Measurements from ENCODE around the gene BTNL9. TPM values are rescaled to one million over a fixed set of nuclear protein-coding genes. Genes with fewer than 3 reads are reported as not detected.
"Not testable (repeated sequence)": the region's sequence is repeated elsewhere in the genome, so short reads cannot be mapped to it uniquely, and the experiment has no call there.

Gene BTNL9
- total RNA-seq, 2 experiments from 2014 or later, result not detected

GRCh38 chr5:181097383-181097753, 57.3 kb downstream of the BTNL9 start:
- CTCF ChIA-PET, POLR2A ChIA-PET: not testable (repeated sequence)

GRCh38 chr5:181097759-181098491, 57.9 kb downstream of the BTNL9 start:
- POLR2A ChIA-PET, CTCF ChIA-PET: not testable (repeated sequence)

- POLR2A ChIA-PET, result no interaction called here
- CTCF ChIA-PET, result no interaction called here
Measured at GRCh38 chr5:181098762-181099601, 58.9 kb downstream of the BTNL9 start.

GRCh38 chr5:181099602-181100086, 59.6 kb downstream of the BTNL9 start:
- ChIA-PET POLR2A (no interaction called here), CTCF (no interaction called here)

- ChIA-PET CTCF (no interaction called here), POLR2A (no interaction called here)
Measured at GRCh38 chr5:181100121-181100875, 60.2 kb downstream of the BTNL9 start.

- CTCF ChIA-PET, POLR2A ChIA-PET: not testable (repeated sequence)
Measured at GRCh38 chr5:181101030-181101641, 61.1 kb downstream of the BTNL9 start.

- CTCF ChIA-PET, POLR2A ChIA-PET: not testable (repeated sequence)
Measured at GRCh38 chr5:181101930-181102674, 62.0 kb downstream of the BTNL9 start.

- CTCF ChIA-PET, result interaction anchor here (0.6 kb wide), 1 partner anchor 50 kb away, joined by 3 read pairs; no protein-coding TSS in a partner anchor
- POLR2A ChIA-PET, result not testable (repeated sequence)
Measured at GRCh38 chr5:181104259-181104568, 64.1 kb downstream of the BTNL9 start.

GRCh38 chr5:181104606-181105390, 64.7 kb downstream of the BTNL9 start:
- POLR2A ChIA-PET, result not testable (repeated sequence)
- CTCF ChIA-PET, result interaction anchor here (0.6 to 0.7 kb wide), 2 partner anchors 23 to 51 kb away, joined by 3 to 4 read pairs; no protein-coding TSS in a partner anchor

GRCh38 chr5:181105391-181106025, 65.4 kb downstream of the BTNL9 start:
- CTCF ChIA-PET, result interaction anchor here (0.7 kb wide), 1 partner anchor 22 kb away, joined by 4 read pairs; no protein-coding TSS in a partner anchor
- POLR2A ChIA-PET, result no interaction called here

- ChIA-PET POLR2A (no interaction called here), CTCF (no interaction called here)
Measured at GRCh38 chr5:181107699-181108098, 67.6 kb downstream of the BTNL9 start.

- ChIA-PET CTCF (no interaction called here), POLR2A (no interaction called here)
Measured at GRCh38 chr5:181108578-181109165, 68.6 kb downstream of the BTNL9 start.

- ChIA-PET POLR2A (no interaction called here), CTCF (no interaction called here)
Measured at GRCh38 chr5:181109489-181110013, 69.5 kb downstream of the BTNL9 start.

GRCh38 chr5:181111010-181111409, 70.9 kb downstream of the BTNL9 start:
- ChIA-PET CTCF (no interaction called here), POLR2A (no interaction called here)

Data from activated CD8-positive, alpha-beta memory T cell treated with anti-CD3 and anti-CD28 coated beads for 36 hours (primary cell).